Measurements from ENCODE around the gene SLC43A3.
A peak's percentile ranks its signal among the peaks of the same experiment; 100 is the strongest.

DNA sequence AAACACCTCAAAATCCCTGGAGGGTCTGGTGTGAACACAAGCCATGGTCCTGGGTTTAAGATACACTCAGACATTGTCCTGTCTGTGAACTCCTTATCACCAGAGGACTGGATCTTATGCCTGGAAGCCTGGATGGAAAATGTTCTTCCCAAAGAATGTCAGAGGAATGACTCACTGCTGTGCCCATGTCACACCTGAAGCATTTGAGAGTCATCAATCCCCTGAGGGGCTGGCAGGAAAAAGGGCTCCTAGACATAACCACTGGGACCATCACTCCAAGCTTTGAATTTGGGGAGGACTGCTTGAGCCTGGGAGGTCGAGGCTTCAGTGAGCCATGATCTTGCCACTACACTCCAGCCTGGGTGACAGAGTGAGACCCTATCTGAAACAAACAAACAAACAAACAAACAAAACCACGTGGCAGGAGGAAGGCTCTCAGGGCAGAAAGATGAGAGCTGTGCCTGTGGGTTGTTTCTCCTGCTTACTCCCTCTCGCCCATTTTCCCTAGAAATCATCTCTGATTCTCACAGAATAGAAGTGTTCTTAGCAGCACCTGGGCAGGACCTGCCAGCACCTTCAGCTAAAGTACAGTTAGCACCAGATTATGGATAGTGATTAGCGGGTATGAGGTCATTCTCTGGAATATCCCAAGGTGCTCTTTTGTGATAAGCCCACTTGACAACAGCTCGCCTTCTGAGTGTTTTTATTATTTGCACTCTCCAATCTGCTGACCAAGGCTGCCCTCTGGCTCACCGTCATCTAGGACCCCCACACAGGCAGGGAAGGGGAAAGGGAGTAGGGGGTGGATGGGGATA is 24.5 kb downstream of the SLC43A3 start:
- TF ChIP-seq POLR2A (IDR thresholded peaks at IDR 0.05; ENCODE audit: low read length) (peak; percentile 53), GATA1 (IDR thresholded peaks at IDR 0.05; ENCODE audit: low read depth, low read length) (no peak)

All from erythroblast (primary cell).